ENCODE results near the gene CRAMP1. TPM values are rescaled to one million over a fixed set of nuclear protein-coding genes. Genes with fewer than 3 reads are reported as not detected.

Gene CRAMP1
- total RNA-seq, 1 experiment from 2014 or later: 29.7 TPM

- Mint-ChIP-seq H3K9me3 (ENCODE audit: low read depth, unreplicated experiment) (peaks cover 11% of the 10 kb centered on the region), H3K4me1 (ENCODE audit: low read depth, unreplicated experiment) (peaks cover under 1% of the 10 kb centered on the region), H3K27ac (ENCODE audit: unreplicated experiment) (peak overlapping the region; percentile 89), H3K27me3 (ENCODE audit: unreplicated experiment) (no peaks in the 10 kb centered on the region), H3K36me3 (ENCODE audit: insufficient read depth, unreplicated experiment) (peaks cover 46% of the 10 kb centered on the region), H3K4me3 (ENCODE audit: low read depth, unreplicated experiment) (peak overlapping the region; percentile 14)
- CTCF ChIA-PET: no interaction called here
- no peak for TF ChIP-seq CTCF (IDR thresholded peaks at IDR 0.05; ENCODE audit: unreplicated experiment)
- BruUV-seq (replicated peaks): no TSS peak
- DNase-seq: peak; percentile 25
- intact Hi-C loops (cut with micrococcal nuclease; ENCODE audit: unreplicated experiment): no loop called here
Observed at GRCh38 chr16:1651094-1651973, 39.2 kb downstream of the CRAMP1 start.

GRCh38 chr16:1651974-1652312 lies 39.8 kb downstream of the CRAMP1 start:
- Mint-ChIP-seq H3K36me3 (ENCODE audit: insufficient read depth, unreplicated experiment) (peaks cover 46% of the 10 kb centered on the region), H3K4me3 (ENCODE audit: low read depth, unreplicated experiment) (no peak overlapping the region), H3K4me1 (ENCODE audit: low read depth, unreplicated experiment) (no peaks in the 10 kb centered on the region), H3K27ac (ENCODE audit: unreplicated experiment) (peak overlapping the region; percentile 89), H3K27me3 (ENCODE audit: unreplicated experiment) (no peaks in the 10 kb centered on the region), H3K9me3 (ENCODE audit: low read depth, unreplicated experiment) (peaks cover 11% of the 10 kb centered on the region)
- no peak for TF ChIP-seq CTCF (IDR thresholded peaks at IDR 0.05; ENCODE audit: unreplicated experiment)
- CTCF ChIA-PET: interaction anchor here (0.9 to 1.0 kb wide), 2 partner anchors 18 to 54 kb away, joined by 3 read pairs; partner anchors contain the start of gene MAPK8IP3
- DNase-seq: no peak
- BruUV-seq (replicated peaks): no TSS peak
- intact Hi-C loops (cut with micrococcal nuclease; ENCODE audit: unreplicated experiment): no loop called here

GRCh38 chr16:1653023-1653422 lies 40.9 kb downstream of the CRAMP1 start:
- CTCF ChIA-PET: interaction anchor here (1.0 kb wide), 1 partner anchor 53 kb away, joined by 3 read pairs; the partner anchor contains the start of gene MAPK8IP3
- no TSS peak for BruUV-seq (replicated peaks)
- no peak overlapping the region for H3K27ac Mint-ChIP-seq (ENCODE audit: unreplicated experiment)

GRCh38 chr16:1654505-1655268 lies 42.5 kb downstream of the CRAMP1 start:
- no peaks in the 10 kb centered on the region for H3K4me1 Mint-ChIP-seq (ENCODE audit: low read depth, unreplicated experiment)
- DNase-seq: no peak
- intact Hi-C loops (cut with micrococcal nuclease; ENCODE audit: unreplicated experiment): no loop called here
- no peak overlapping the region for H3K4me3 Mint-ChIP-seq (ENCODE audit: low read depth, unreplicated experiment)
- CTCF ChIA-PET: no interaction called here
- H3K27me3 Mint-ChIP-seq (ENCODE audit: unreplicated experiment): no peaks in the 10 kb centered on the region
- BruUV-seq (replicated peaks): no TSS peak
- H3K9me3 Mint-ChIP-seq (ENCODE audit: low read depth, unreplicated experiment): peaks cover 11% of the 10 kb centered on the region
- H3K27ac Mint-ChIP-seq (ENCODE audit: unreplicated experiment): no peak overlapping the region
- H3K36me3 Mint-ChIP-seq (ENCODE audit: insufficient read depth, unreplicated experiment): peaks cover 55% of the 10 kb centered on the region
- no peak for TF ChIP-seq CTCF (IDR thresholded peaks at IDR 0.05; ENCODE audit: unreplicated experiment)

More at GRCh38 chr16:1653023-1653422, 40.9 kb downstream of the CRAMP1 start:
- H3K36me3 Mint-ChIP-seq (ENCODE audit: insufficient read depth, unreplicated experiment): peaks cover 41% of the 10 kb centered on the region
- no peak overlapping the region for H3K4me3 Mint-ChIP-seq (ENCODE audit: low read depth, unreplicated experiment)
- no peaks in the 10 kb centered on the region for H3K4me1 Mint-ChIP-seq (ENCODE audit: low read depth, unreplicated experiment)
- no peak for DNase-seq
- intact Hi-C loops (cut with micrococcal nuclease; ENCODE audit: unreplicated experiment): no loop called here
- no peak for TF ChIP-seq CTCF (IDR thresholded peaks at IDR 0.05; ENCODE audit: unreplicated experiment)
- H3K27me3 Mint-ChIP-seq (ENCODE audit: unreplicated experiment): no peaks in the 10 kb centered on the region
- peaks cover 11% of the 10 kb centered on the region for H3K9me3 Mint-ChIP-seq (ENCODE audit: low read depth, unreplicated experiment)
